ENCODE measurements around the gene SLC16A3. TPM values are rescaled to one million over a fixed set of nuclear protein-coding genes. Genes with fewer than 3 reads are reported as not detected.

Gene SLC16A3
- total and polyA plus RNA-seq, 10 of the 15 experiments (the other 5 are each of a cell fraction or from before 2014, with no cell fraction given) = 0.10 to 46.5 (median 8.0) TPM

DNA sequence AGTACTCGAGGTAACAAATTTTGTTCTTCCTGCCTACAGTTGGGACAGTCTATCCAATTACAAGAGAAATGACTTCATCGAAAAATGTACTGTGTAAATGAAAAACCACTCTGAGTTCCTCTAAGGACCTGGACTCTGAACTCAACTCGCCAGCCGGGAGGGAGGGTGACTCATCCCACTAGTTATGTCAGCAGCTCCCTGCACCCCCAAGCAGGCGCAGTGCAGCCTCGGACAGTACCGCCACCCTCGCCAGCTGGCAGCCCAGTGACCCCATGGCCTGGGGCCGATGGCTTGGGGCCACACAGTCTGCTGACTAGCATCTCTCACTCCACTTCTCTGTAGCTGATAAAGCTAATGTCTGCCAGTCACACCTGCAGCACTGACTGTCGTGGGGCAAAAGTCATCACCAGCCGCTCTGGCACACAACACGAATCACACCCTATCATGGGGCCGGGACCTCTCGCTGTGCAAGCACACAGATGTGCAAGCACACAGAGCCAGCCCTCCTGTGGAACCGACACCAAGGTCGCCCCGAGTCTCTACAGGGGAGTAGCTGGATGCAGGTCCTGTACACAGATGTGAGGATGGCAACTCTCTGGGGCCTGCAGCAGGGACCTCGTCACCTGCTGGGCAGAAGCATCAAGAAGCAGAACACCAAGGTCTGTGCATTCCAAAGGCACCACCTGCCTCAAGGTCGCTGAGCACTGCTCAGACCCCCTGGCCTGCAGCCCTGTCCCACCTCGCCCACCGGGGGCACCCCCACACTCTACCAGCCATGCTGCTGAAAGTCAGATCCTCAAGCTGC is 38.9 kb downstream of the SLC16A3 start (continued):
- TF ChIP-seq TAF1 (IDR thresholded peaks at IDR 0.05; ENCODE audit: borderline replicate concordance, low read depth, low read length) (no peak), RBBP5 (conservative IDR thresholded peaks at IDR 0.05) (no peak)
- TF ChIP-seq, protein P1, sequence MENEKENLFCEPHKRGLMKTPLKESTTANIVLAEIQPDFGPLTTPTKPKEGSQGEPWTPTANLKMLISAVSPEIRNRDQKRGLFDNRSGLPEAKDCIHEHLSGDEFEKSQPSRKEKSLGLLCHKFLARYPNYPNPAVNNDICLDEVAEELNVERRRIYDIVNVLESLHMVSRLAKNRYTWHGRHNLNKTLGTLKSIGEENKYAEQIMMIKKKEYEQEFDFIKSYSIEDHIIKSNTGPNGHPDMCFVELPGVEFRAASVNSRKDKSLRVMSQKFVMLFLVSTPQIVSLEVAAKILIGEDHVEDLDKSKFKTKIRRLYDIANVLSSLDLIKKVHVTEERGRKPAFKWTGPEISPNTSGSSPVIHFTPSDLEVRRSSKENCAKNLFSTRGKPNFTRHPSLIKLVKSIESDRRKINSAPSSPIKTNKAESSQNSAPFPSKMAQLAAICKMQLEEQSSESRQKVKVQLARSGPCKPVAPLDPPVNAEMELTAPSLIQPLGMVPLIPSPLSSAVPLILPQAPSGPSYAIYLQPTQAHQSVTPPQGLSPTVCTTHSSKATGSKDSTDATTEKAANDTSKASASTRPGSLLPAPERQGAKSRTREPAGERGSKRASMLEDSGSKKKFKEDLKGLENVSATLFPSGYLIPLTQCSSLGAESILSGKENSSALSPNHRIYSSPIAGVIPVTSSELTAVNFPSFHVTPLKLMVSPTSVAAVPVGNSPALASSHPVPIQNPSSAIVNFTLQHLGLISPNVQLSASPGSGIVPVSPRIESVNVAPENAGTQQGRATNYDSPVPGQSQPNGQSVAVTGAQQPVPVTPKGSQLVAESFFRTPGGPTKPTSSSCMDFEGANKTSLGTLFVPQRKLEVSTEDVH (IDR thresholded peaks at IDR 0.05; ENCODE audit: low read depth, partially characterized antibody) = no peak
- TF ChIP-seq, protein P2, sequence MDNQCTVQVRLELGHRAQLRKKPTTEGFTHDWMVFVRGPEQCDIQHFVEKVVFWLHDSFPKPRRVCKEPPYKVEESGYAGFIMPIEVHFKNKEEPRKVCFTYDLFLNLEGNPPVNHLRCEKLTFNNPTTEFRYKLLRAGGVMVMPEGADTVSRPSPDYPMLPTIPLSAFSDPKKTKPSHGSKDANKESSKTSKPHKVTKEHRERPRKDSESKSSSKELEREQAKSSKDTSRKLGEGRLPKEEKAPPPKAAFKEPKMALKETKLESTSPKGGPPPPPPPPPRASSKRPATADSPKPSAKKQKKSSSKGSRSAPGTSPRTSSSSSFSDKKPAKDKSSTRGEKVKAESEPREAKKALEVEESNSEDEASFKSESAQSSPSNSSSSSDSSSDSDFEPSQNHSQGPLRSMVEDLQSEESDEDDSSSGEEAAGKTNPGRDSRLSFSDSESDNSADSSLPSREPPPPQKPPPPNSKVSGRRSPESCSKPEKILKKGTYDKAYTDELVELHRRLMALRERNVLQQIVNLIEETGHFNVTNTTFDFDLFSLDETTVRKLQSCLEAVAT (IDR thresholded peaks at IDR 0.05) = 0 out of 2 replicates have a peak, but pooled peaks have one; percentile 43

DNA sequence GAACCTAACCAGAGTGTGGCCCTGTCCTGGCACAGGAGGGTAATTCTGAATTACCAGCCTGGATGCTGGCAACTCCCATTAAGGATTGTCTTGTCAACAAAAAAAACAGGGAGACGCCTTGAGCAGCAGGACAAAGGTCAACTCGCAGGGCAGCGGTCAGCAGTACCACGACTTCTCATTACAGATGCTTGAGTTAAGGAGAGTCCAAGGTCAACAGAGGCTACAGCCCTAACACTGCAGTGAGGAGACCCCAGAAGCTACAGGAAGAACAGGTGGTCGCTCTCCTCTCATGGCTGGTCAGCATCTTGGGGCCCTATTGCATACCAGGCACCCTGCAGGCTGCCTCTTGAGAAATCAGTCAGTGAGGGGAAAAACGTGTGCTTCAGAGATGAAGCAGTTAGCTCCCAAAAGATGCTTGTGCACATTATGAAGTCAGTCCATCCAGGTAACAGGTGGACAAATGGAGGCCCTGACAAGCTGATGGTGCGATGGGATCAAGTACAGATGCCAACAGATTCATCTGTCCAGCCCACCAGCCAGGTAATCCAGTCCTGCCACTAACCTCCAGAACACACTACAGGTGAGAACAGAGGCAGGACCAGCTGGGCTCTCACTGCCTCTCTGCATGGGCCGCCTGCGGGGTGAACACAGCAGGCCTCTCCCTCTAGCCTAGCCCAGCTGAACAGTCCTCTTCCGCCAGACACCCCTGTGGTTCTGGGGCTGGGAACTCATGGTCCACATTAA is 40.5 kb downstream of the SLC16A3 start:
- WGBS (ENCODE audit: insufficient coverage, insufficient replicate concordance, low lambda C conversion rate, missing lambda C conversion rate) = 82% methylated on average over 10 of the region's 10 CpGs
- no peak overlapping the region for H3K27ac ChIP-seq (ENCODE audit: control insufficient read depth, insufficient read depth)
- no TSS peak for BruUV-seq (replicated peaks)
- POLR2A ChIA-PET = interaction anchor here (1.3 kb wide), 1 partner anchor 14 kb away, joined by 4 read pairs; no protein-coding TSS in a partner anchor
- intact Hi-C loops (cut with micrococcal nuclease; ENCODE audit: unreplicated experiment) = no loop called here
- CTCF ChIA-PET = interaction anchor here (1.0 kb wide), 1 partner anchor 29 kb away, joined by 3 read pairs; no protein-coding TSS in a partner anchor
- DNase-seq (ENCODE audit: low read depth, low spot score) (no peak), FAIRE-seq (no peak), ATAC-seq (no peak)
- H2AFZ ChIP-seq (ENCODE audit: control insufficient read depth, low read depth, low read length) = no peak overlapping the region
- in situ Hi-C loops (cut with MboI) = no loop called here
- SMC1A ChIA-PET (ENCODE audit: uncharacterized antibody, unreplicated experiment) = no interaction called here
- H3K4me2 ChIP-seq (ENCODE audit: control insufficient read depth, insufficient read depth) = peak overlapping the region; percentile 91
- H3K9me3 ChIP-seq (replicated peaks; ENCODE audit: control insufficient read depth, insufficient read depth, low read length) = no peaks in the 10 kb centered on the region
- H3K27me3 ChIP-seq (replicated peaks in 1 of 2; ENCODE audit: control insufficient read depth in 2 of 2, insufficient read depth in 2 of 2, low read length in 1 of 2) = no peaks in the 10 kb centered on the region
- H3K4me3 ChIP-seq = no peak overlapping the region
- H3K4me1 ChIP-seq (ENCODE audit: control insufficient read depth, insufficient read depth, low read length) = peaks cover 12% of the 10 kb centered on the region
- H3K9ac ChIP-seq (ENCODE audit: control insufficient read depth, insufficient read depth, low read length) = no peak overlapping the region; the same call in 1 of the 2 replicates
- peaks cover 31% of the 10 kb centered on the region for H4K20me1 ChIP-seq (ENCODE audit: control insufficient read depth, insufficient read depth)
- RAD21 ChIA-PET (ENCODE audit: unreplicated experiment) = interaction anchor here (1.1 kb wide), 1 partner anchor 28 kb away, joined by 4 read pairs; no protein-coding TSS in a partner anchor
- peaks cover 72% of the 10 kb centered on the region for H3K79me2 ChIP-seq (ENCODE audit: control insufficient read depth, insufficient read depth, low read length)
- H3K36me3 ChIP-seq (ENCODE audit: control insufficient read depth in 2 of 2, insufficient read depth in 2 of 2, low read length in 1 of 2) = peaks cover 27 to 34% of the 10 kb centered on the region in 2 experiments
- TF ChIP-seq CBX5 (IDR thresholded peaks at IDR 0.05; ENCODE audit: low read depth) (no peak), SIX5 (IDR thresholded peaks at IDR 0.05; ENCODE audit: low read depth, low read length, severe bottlenecking) (no peak), STAT3 (IDR thresholded peaks at IDR 0.05; ENCODE audit: low read depth, low read length) (no peak), CHD4 (IDR thresholded peaks at IDR 0.05) (no peak), MTA3 (IDR thresholded peaks at IDR 0.05; ENCODE audit: borderline replicate concordance, low read length) (no peak), ZNF622 (IDR thresholded peaks at IDR 0.05) (no peak), POLR2A (IDR thresholded peaks at IDR 0.05; ENCODE audit: low read depth, low read length) (peak; percentile 17; the same call in 1 of the 2 replicates), POLR2AphosphoS5 (IDR thresholded peaks at IDR 0.05; ENCODE audit: low read length) (peak; percentile 51), SMARCA5 (IDR thresholded peaks at IDR 0.05) (no peak)
- TF ChIP-seq, protein P3, sequence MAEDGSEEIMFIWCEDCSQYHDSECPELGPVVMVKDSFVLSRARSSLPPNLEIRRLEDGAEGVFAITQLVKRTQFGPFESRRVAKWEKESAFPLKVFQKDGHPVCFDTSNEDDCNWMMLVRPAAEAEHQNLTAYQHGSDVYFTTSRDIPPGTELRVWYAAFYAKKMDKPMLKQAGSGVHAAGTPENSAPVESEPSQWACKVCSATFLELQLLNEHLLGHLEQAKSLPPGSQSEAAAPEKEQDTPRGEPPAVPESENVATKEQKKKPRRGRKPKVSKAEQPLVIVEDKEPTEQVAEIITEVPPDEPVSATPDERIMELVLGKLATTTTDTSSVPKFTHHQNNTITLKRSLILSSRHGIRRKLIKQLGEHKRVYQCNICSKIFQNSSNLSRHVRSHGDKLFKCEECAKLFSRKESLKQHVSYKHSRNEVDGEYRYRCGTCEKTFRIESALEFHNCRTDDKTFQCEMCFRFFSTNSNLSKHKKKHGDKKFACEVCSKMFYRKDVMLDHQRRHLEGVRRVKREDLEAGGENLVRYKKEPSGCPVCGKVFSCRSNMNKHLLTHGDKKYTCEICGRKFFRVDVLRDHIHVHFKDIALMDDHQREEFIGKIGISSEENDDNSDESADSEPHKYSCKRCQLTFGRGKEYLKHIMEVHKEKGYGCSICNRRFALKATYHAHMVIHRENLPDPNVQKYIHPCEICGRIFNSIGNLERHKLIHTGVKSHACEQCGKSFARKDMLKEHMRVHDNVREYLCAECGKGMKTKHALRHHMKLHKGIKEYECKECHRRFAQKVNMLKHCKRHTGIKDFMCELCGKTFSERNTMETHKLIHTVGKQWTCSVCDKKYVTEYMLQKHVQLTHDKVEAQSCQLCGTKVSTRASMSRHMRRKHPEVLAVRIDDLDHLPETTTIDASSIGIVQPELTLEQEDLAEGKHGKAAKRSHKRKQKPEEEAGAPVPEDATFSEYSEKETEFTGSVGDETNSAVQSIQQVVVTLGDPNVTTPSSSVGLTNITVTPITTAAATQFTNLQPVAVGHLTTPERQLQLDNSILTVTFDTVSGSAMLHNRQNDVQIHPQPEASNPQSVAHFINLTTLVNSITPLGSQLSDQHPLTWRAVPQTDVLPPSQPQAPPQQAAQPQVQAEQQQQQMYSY (CRISPR knock-in tag; IDR thresholded peaks at IDR 0.05) = no peak
